BE2C (cell line): Measurements from ENCODE around the gene TTC23L.
A peak's percentile ranks its signal among the peaks of the same experiment; 100 is the strongest.

Experiments
- DNase-seq: peaks from one replicate; pipeline ENCODE4 v3.0.0-alpha.2; 2020
- H3K27me3 ChIP-seq: fragments of 250-450 bp; sonication (Bioruptor Pico); 2 replicates; pipeline ENCODE4 v1.5.1; 2020; ENCODE audit warnings: mild to moderate bottlenecking
- H3K36me3 ChIP-seq: fragments of 250-450 bp; sonication (Bioruptor Pico); 2 replicates; pipeline ENCODE4 v1.5.1; 2020; ENCODE audit warnings: mild to moderate bottlenecking
- H3K4me1 ChIP-seq: fragments of 250-450 bp; sonication (Bioruptor Pico); 2 replicates; pipeline ENCODE4 v1.5.1; 2020
- H3K4me3 ChIP-seq: 2 replicates; pipeline ENCODE4 v1.5.1; 2011; ENCODE audit warnings: low read depth, low read length
- H3K9me3 ChIP-seq: fragments of 250-450 bp; sonication (Bioruptor Pico); 2 replicates; pipeline ENCODE4 v1.5.1; 2020
- CTCF ChIP-seq: IDR thresholded peaks from 2 replicates; pipeline ENCODE4 v1.5.1; 2012; ENCODE audit warnings: mild to moderate bottlenecking, low read depth, low read length

TTC23L gene

DNA sequence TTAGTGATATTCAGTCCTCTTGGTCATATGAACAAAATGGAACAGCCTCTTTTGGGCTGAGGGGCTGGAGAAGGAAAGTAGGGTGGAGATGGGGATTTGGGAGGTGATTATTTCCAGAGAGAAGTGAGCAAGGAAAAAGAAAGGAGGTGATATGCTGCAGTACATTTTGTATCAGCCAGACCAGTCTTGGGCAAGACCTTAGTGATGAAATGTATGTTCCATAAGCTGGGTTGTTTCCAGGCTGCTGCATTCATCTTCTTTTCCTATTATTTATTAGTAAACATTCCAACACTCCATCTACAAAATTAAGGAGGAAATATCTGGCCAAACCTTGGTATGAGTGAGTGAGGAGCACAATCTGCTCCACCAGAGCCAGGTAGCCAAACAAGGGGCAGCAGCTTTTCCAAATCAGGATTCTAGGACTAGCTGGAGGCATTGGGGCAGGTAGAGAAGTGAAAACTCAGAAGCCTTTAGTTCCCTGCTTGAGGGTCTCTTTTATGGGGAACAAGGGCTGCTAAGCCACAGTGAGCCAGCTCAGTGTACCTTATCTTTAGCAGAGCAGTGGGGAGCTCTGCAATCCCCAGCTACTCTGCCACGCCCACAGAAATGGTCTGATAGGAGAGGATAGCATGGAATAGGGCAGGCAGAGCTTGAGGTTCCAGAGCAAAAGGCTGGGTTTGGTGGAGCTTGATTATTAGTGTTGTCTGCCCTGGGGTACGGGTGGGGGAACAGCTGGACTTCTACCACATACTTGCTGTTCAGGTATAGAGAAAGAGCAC lies 56.9 kb downstream of the TTC23L start:
- Histone ChIP-seq H3K4me1 (no peaks in the 10 kb centered on the region), H3K36me3 (no peaks in the 10 kb centered on the region), H3K9me3 (no peaks in the 10 kb centered on the region), H3K27me3 (peaks cover 13% of the 10 kb centered on the region; the same call in 1 of the 2 replicates), H3K4me3 (no peak overlapping the region)
- TF ChIP-seq CTCF, result no peak
- DNase-seq, result no peak

DNA sequence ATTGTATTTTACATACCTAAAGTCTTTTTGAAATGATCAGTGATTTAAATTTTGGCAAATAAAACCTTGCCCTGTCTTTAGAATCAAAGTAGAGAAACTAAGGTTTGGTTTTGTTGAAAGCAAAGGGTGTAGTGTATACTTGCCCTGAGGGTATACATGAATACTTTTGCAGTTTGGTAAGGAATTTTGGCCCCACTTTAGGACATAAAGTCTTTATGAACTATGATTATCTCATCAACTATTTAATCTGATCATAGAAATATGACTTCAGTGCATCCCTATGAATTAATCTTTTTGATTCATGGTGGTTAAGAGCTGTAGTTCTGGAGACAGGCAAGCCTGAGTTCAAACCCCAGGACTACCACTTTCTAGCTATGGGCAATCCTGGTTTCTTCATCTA lies 58.7 kb downstream of the TTC23L start:
- Histone ChIP-seq H3K36me3 (peaks cover 2% of the 10 kb centered on the region; the same call in 1 of the 2 replicates), H3K27me3 (no peaks in the 10 kb centered on the region), H3K9me3 (no peaks in the 10 kb centered on the region), H3K4me1 (no peaks in the 10 kb centered on the region), H3K4me3 (no peak overlapping the region)
- DNase-seq, result no peak
- TF ChIP-seq CTCF, result no peak

DNA sequence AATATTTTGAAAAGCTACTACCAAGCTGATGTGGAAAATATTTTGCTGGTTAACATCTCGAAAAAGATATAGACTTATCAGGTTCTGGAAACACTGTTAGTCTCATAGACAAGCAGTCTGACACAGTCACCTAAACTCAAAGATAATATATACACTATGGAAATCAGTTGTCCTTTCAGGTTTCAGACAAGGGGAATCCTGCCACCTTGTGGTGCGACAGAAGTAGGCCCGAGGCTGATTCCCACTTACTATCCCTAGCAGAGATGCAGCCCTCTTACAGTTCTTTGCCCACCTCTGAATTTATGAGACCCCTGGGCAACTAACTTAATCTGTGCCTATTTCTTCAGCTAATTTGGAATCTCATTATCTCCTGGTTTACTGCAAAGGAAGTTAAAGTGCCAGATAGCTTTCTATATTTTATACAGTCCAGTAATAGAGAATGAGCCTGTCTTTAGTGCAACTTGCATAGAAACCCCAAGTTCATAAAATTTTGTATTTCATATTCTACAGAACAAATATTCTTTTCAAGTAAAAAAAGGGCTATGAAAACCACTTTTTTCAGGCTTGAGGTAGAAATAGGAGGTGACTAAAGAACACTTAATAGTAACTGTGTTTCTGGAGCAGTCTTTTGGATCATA lies 59.4 kb downstream of the TTC23L start:
- Histone ChIP-seq H3K27me3 (no peaks in the 10 kb centered on the region), H3K4me1 (no peaks in the 10 kb centered on the region), H3K9me3 (no peaks in the 10 kb centered on the region), H3K4me3 (no peak overlapping the region), H3K36me3 (peaks cover 2% of the 10 kb centered on the region; the same call in 1 of the 2 replicates)
- peak; percentile 91 for TF ChIP-seq CTCF
- DNase-seq, result peak; percentile 66

DNA sequence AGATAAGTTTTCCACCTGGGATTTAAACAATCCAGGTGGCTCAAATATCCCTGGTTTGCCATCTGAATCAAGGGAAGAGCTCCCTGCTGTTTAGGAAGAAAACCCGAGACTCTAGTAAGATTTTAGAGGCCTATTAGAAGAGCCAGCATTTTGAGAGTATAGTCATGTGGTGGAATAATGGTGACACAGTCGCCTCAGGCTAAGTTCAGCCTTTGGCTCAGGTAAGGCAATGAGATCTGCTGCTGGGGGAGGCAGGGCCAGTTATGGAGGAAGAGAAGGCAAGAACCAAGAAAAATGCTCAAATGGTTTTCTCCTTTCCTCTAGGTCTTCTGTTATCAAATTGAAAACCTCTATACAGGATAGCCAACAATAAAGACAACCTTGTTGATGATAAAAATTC lies 60.1 kb downstream of the TTC23L start:
- DNase-seq, result no peak
- H3K4me1 ChIP-seq, result no peaks in the 10 kb centered on the region
- TF ChIP-seq CTCF, result no peak
- H3K4me3 ChIP-seq, result no peak overlapping the region
- no peaks in the 10 kb centered on the region for H3K9me3 ChIP-seq
- no peaks in the 10 kb centered on the region for H3K27me3 ChIP-seq
- H3K36me3 ChIP-seq, result peaks cover 2% of the 10 kb centered on the region; the same call in 1 of the 2 replicates

GRCh38 chr5:34900652-34901051 lies 61.7 kb downstream of the TTC23L start:
- H3K9me3 ChIP-seq, result no peaks in the 10 kb centered on the region
- H3K36me3 ChIP-seq, result peaks cover 2% of the 10 kb centered on the region; the same call in 1 of the 2 replicates
- DNase-seq, result no peak
- no peaks in the 10 kb centered on the region for H3K27me3 ChIP-seq
- no peaks in the 10 kb centered on the region for H3K4me1 ChIP-seq
- no peak overlapping the region for H3K4me3 ChIP-seq
- no peak for TF ChIP-seq CTCF

DNA sequence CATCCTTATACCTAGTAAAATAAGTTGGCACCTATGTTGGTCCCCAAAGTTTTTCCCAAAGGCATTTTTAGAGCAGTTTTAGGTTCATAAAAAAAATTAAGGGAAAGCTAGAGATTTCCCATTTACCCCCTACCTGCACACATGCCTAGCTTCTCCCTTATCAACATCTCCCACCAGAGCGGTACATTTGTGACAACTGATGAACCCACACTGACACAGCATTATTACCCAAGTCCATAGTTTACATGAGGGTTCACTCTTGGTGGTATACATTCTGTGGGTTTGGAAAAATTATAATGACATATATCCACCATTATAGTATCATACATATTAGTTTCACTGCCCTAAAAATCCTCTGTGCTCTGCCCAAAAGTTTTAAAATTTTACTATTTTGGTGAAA lies 64.3 kb downstream of the TTC23L start:
- no peak for TF ChIP-seq CTCF
- no peak for DNase-seq
- Histone ChIP-seq H3K9me3 (no peaks in the 10 kb centered on the region), H3K36me3 (peaks cover 7% of the 10 kb centered on the region), H3K4me1 (no peaks in the 10 kb centered on the region), H3K27me3 (no peaks in the 10 kb centered on the region), H3K4me3 (no peak overlapping the region)
